HCEC 1CT (cell line): ENCODE data around the gene ZNF420.
A peak's percentile ranks its signal among the peaks of the same experiment; 100 is the strongest.

Source experiments
- DNase-seq: peaks from one replicate; pipeline ENCODE4 v3.0.0-alpha.2; 2017

The ZNF420 gene

DNA sequence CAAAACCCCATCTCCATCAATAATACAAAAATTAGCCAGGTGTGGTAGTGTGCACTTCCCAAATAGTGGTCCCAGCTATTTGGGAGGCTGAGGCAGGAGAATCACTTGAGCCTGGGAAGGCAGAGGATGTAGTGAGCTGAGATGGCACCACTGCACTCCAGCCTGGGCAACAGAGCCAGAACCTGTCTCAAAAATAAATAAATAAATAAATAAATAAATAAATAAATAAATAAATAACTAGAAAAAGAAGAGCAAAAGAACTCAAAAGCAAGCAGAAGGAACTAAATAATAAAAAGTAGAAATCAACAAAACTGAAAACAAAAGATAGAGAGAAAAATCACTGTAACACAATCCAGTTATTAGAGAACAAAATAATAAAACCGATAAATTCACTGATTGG is 81.9 kb downstream of the ZNF420 start:
- DNase-seq: no peak

DNA sequence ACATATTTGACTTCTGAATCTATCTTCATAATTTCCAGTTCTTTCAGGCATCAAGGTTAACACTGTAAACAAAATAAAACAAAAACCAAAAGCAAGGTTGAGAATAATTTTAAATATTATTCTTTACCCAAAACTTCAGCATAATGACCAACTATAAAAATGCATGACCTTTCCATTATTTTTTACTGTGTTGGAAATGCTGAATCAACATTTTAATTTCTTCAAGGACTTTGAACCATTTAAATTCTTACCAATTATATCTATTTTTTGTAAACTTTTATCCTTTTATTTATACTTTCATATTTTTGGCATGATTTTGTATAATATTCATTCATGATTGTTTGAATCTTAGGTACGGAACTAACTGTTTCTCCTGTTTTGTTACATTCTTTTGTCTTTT is 87.4 kb downstream of the ZNF420 start:
- DNase-seq: no peak

DNA sequence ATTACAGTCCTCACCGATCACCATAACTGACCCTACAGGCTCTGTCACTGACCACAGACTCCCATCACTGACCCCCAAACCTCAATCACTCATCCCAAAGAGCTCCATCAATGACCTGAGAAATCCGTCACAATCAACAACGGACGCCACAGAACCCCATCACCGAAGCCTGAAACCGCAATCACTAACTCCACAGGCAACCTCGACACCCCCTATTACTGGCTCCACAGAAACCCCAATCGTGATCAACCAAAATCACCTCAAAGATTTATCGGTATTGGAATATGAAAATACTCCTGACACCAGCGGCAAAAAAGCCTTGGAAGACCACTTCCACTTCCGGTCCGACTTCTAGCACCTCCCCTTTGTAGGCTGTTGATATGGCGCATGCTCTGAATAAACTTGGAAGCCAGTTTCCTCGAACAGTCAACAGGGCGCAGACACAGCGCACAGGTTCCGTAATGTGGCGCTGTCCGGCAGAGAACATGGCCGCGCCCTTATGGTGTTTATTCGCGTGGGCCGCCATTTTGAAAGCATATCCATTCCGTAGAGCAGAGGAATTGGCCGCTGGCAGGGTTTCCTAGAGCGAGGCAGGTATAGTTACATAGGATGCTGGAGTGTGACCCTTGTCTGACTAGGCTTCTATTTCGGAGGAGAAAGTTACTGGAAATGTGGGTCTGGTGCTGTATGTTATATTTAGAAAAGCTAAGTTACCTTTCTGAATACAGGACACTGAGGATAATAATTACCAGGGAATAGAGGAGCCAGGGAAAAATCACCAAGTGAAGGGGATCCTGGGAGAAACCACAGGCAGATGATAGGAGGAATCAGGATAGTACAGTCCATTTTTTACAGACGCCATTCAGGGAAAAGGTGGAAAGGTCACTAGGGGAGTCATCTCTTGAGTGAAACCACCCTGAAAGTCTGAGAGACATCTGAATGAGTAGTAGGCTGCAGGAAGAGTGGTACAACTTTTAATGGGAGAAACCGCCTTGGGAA is 94.4 kb downstream of the ZNF420 start, which contains the start of gene ZNF585A:
ZNF585A (minus strand) TSS at position 328 of the 999 bp plus-strand sequence. CDS start 2,785 bp downstream, outside the sequence.
- peak; percentile 95 for DNase-seq
